ENCODE measurements around the gene CENPC.
"Not testable (repeated sequence)": the region's sequence is repeated elsewhere in the genome, so short reads cannot be mapped to it uniquely, and the experiment has no call there.

CENPC gene

GRCh38 chr4:67465032-67465762 is 80.1 kb downstream of the CENPC start:
- no peak overlapping the region for H3K27ac ChIP-seq
- H2AFZ ChIP-seq (ENCODE audit: low read depth): no peak overlapping the region
- H3K36me3 ChIP-seq (ENCODE audit: insufficient read depth): no peaks in the 10 kb centered on the region
- H3K9ac ChIP-seq: no peak overlapping the region
- H3K79me2 ChIP-seq (ENCODE audit: insufficient read depth, low read depth): no peaks in the 10 kb centered on the region
- no peaks in the 10 kb centered on the region for H3K4me1 ChIP-seq (ENCODE audit: low read depth, poor library complexity, severe bottlenecking)
- H3K4me2 ChIP-seq: no peak overlapping the region
- H3K4me3 ChIP-seq (IDR thresholded peaks at IDR 0.05; ENCODE audit: insufficient read depth, low read depth, low read length): no peak overlapping the region
- no peaks in the 10 kb centered on the region for H4K20me1 ChIP-seq (ENCODE audit: insufficient read depth)
- TF ChIP-seq CTCF (conservative IDR thresholded peaks at IDR 0.05; ENCODE audit: low read depth, low read length): no peak
- H3K27me3 ChIP-seq (ENCODE audit: insufficient read depth, low read depth): no peaks in the 10 kb centered on the region

GRCh38 chr4:67460574-67460973 is 84.7 kb downstream of the CENPC start:
- no peaks in the 10 kb centered on the region for H4K20me1 ChIP-seq (ENCODE audit: insufficient read depth)
- H3K4me2 ChIP-seq: no peak overlapping the region
- no peak overlapping the region for H2AFZ ChIP-seq (ENCODE audit: low read depth)
- no peaks in the 10 kb centered on the region for H3K4me1 ChIP-seq (ENCODE audit: low read depth, poor library complexity, severe bottlenecking)
- no peaks in the 10 kb centered on the region for H3K79me2 ChIP-seq (ENCODE audit: insufficient read depth, low read depth)
- H3K36me3 ChIP-seq (ENCODE audit: insufficient read depth): no peaks in the 10 kb centered on the region
- TF ChIP-seq CTCF (conservative IDR thresholded peaks at IDR 0.05; ENCODE audit: low read depth, low read length): no peak
- no peak overlapping the region for H3K27ac ChIP-seq
- H3K27me3 ChIP-seq (ENCODE audit: insufficient read depth, low read depth): no peaks in the 10 kb centered on the region
- no peak overlapping the region for H3K4me3 ChIP-seq (IDR thresholded peaks at IDR 0.05; ENCODE audit: insufficient read depth, low read depth, low read length)
- H3K9ac ChIP-seq: no peak overlapping the region

- Histone ChIP-seq H3K4me3 (IDR thresholded peaks at IDR 0.05; ENCODE audit: insufficient read depth, low read depth, low read length) (no peak overlapping the region), H2AFZ (ENCODE audit: low read depth) (no peak overlapping the region), H3K27ac (no peak overlapping the region), H3K27me3 (ENCODE audit: insufficient read depth, low read depth) (no peaks in the 10 kb centered on the region), H3K4me1 (ENCODE audit: low read depth, poor library complexity, severe bottlenecking) (no peaks in the 10 kb centered on the region), H3K36me3 (ENCODE audit: insufficient read depth) (no peaks in the 10 kb centered on the region), H3K4me2 (no peak overlapping the region), H4K20me1 (ENCODE audit: insufficient read depth) (no peaks in the 10 kb centered on the region), H3K9ac (no peak overlapping the region), H3K79me2 (ENCODE audit: insufficient read depth, low read depth) (no peaks in the 10 kb centered on the region)
- TF ChIP-seq CTCF (conservative IDR thresholded peaks at IDR 0.05; ENCODE audit: low read depth, low read length): no peak
These were observed 86.1 kb downstream of the CENPC start for GRCh38 chr4:67459164-67459563.

DNA sequence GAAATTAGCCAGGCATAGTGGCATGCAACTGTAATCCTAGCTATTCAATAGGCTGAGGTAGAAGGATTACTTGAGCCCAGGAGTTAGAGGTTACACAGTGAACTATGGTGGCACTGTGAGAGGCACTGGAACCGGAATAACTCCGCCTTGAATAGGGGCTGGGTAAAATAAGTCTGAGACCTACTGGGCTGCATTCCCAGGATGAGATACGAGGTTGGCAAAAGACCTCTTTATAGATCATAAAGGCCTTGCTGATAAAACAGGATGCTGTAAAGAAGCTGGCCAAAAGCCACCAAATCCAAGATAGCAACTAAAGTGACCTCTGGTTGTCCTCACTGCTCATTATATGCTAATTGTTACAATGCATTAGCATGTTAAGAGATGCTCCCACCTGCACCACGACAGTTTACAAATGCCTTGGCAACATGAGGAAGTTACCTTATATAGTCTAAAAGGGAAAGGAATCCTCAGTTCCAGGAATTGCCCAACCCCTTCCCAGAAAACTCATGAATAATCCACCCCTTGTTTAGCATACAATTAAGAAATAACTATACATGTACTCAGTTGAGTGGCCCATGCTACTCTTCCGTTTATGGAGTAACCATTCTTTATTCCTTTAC is 88.6 kb downstream of the CENPC start:
- no peaks in the 10 kb centered on the region for H3K79me2 ChIP-seq (ENCODE audit: insufficient read depth, low read depth)
- no peaks in the 10 kb centered on the region for H3K4me1 ChIP-seq (ENCODE audit: low read depth, poor library complexity, severe bottlenecking)
- TF ChIP-seq CTCF (conservative IDR thresholded peaks at IDR 0.05; ENCODE audit: low read depth, low read length): no peak
- no peak overlapping the region for H3K27ac ChIP-seq
- no peak overlapping the region for H3K9ac ChIP-seq
- no peak overlapping the region for H3K4me2 ChIP-seq
- no peaks in the 10 kb centered on the region for H3K36me3 ChIP-seq (ENCODE audit: insufficient read depth)
- H3K27me3 ChIP-seq (ENCODE audit: insufficient read depth, low read depth): no peaks in the 10 kb centered on the region
- H2AFZ ChIP-seq (ENCODE audit: low read depth): no peak overlapping the region
- H3K4me3 ChIP-seq (IDR thresholded peaks at IDR 0.05; ENCODE audit: insufficient read depth, low read depth, low read length): no peak overlapping the region
- no peaks in the 10 kb centered on the region for H4K20me1 ChIP-seq (ENCODE audit: insufficient read depth)

DNA sequence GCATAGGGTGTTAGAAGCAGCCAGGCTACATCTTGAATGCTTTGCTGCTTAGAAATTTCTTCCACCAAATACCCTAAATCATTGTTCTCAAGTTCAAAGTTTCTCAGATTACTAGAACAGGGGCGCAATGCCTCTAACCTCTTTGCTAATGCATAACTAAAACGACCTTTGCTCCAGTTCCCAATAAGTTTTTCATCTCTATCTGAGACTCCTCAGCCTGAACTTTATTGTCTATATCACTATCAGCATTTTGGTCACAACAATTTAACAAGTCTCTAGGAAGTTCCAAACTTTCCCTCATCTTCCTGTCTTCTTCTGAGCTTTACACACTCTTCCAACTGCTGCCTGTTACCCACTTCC is 92.5 kb downstream of the CENPC start:
- H3K4me1 ChIP-seq (ENCODE audit: low read depth, poor library complexity, severe bottlenecking); H3K36me3 ChIP-seq (ENCODE audit: insufficient read depth); H3K27ac ChIP-seq; H3K4me3 ChIP-seq (IDR thresholded peaks at IDR 0.05; ENCODE audit: insufficient read depth, low read depth, low read length); H2AFZ ChIP-seq (ENCODE audit: low read depth); H3K4me2 ChIP-seq; H3K9ac ChIP-seq; H3K79me2 ChIP-seq (ENCODE audit: insufficient read depth, low read depth); H4K20me1 ChIP-seq (ENCODE audit: insufficient read depth); H3K27me3 ChIP-seq (ENCODE audit: insufficient read depth, low read depth): not testable (repeated sequence)
